NCI-H2107 treated with DMSO at 0.1 percent for 48 hours (cell line): ENCODE data around the gene MED12L.

Experiments used
- DNase-seq: peaks from one replicate; lab custom pipeline; 2025; ENCODE audit not compliant: unreplicated experiment; lab: John Stamatoyannopoulos, UW

The MED12L gene

GRCh38 chr3:151439652-151440125 is 354.2 kb downstream of the MED12L start:
- peak; percentile 81 for DNase-seq

GRCh38 chr3:151440940-151441339 is 355.5 kb downstream of the MED12L start:
- no peak for DNase-seq

GRCh38 chr3:151443583-151443982 is 358.1 kb downstream of the MED12L start:
- DNase-seq = no peak

- DNase-seq = no peak
Measured at GRCh38 chr3:151445273-151446001, 360.0 kb downstream of the MED12L start.

- no peak for DNase-seq
Measured at GRCh38 chr3:151446002-151446340, 360.5 kb downstream of the MED12L start.

- DNase-seq = no peak
Measured at GRCh38 chr3:151452368-151452767, 366.9 kb downstream of the MED12L start.

- no peak for DNase-seq
Measured at GRCh38 chr3:151452841-151453240, 367.4 kb downstream of the MED12L start.

GRCh38 chr3:151456065-151456464 is 370.6 kb downstream of the MED12L start:
- DNase-seq = no peak

GRCh38 chr3:151459358-151459757 is 373.9 kb downstream of the MED12L start:
- DNase-seq = no peak

GRCh38 chr3:151460228-151460627 is 374.8 kb downstream of the MED12L start:
- no peak for DNase-seq

GRCh38 chr3:151460774-151461450 is 375.4 kb downstream of the MED12L start, which contains the start of gene IGSF10:
Gene IGSF10 (minus strand): TSS chr3:151461061. CDS start chr3:151458709, 2,352 bp downstream.
- no peak for DNase-seq

- DNase-seq = no peak
Measured at GRCh38 chr3:151462278-151462780, 376.9 kb downstream of the MED12L start.

GRCh38 chr3:151462991-151463390 is 377.5 kb downstream of the MED12L start:
- DNase-seq = no peak

GRCh38 chr3:151467069-151467468 is 381.6 kb downstream of the MED12L start:
- no peak for DNase-seq

- peak; percentile 73 for DNase-seq
Measured at GRCh38 chr3:151468284-151468917, 382.9 kb downstream of the MED12L start.

- DNase-seq = no peak
Measured at GRCh38 chr3:151476344-151477018, 391.0 kb downstream of the MED12L start.

- no peak for DNase-seq
Measured at GRCh38 chr3:151477591-151478334, 392.3 kb downstream of the MED12L start.

- no peak for DNase-seq
Measured at GRCh38 chr3:151478335-151478697, 392.9 kb downstream of the MED12L start.

GRCh38 chr3:151479452-151479851 is 394.0 kb downstream of the MED12L start:
- DNase-seq = no peak

- DNase-seq = no peak
Measured at GRCh38 chr3:151480492-151480891, 395.0 kb downstream of the MED12L start.

GRCh38 chr3:151483488-151483887 is 398.0 kb downstream of the MED12L start:
- no peak for DNase-seq
